ENCODE results near the gene GNB1. TPM values are rescaled to one million over a fixed set of nuclear protein-coding genes. Genes with fewer than 3 reads are reported as not detected.
A peak's percentile ranks its signal among the peaks of the same experiment; 100 is the strongest.
"Not testable (repeated sequence)": the region's sequence is repeated elsewhere in the genome, so short reads cannot be mapped to it uniquely, and the experiment has no call there.

Gene GNB1
- total RNA-seq, 1 experiment from 2014 or later: 135 TPM

GRCh38 chr1:1752636-1753606, 138.0 kb downstream of the GNB1 start:
- DNase-seq: peak; percentile 73
- Histone ChIP-seq H3K4me3 (ENCODE audit: insufficient read depth, low read depth, low read length) (no peak overlapping the region), H3K36me3 (replicated peaks; ENCODE audit: control insufficient read depth, insufficient read depth, low read length) (peaks cover 16% of the 10 kb centered on the region), H3K27me3 (ENCODE audit: control insufficient read depth, insufficient read depth, low read length) (no peaks in the 10 kb centered on the region)

- Histone ChIP-seq H3K27me3 (ENCODE audit: control insufficient read depth, insufficient read depth, low read length) (no peaks in the 10 kb centered on the region), H3K4me3 (ENCODE audit: insufficient read depth, low read depth, low read length) (no peak overlapping the region), H3K36me3 (replicated peaks; ENCODE audit: control insufficient read depth, insufficient read depth, low read length) (peaks cover 16% of the 10 kb centered on the region)
- peak; percentile 51 for DNase-seq
Measured at GRCh38 chr1:1752190-1752589, 138.7 kb downstream of the GNB1 start.

DNA sequence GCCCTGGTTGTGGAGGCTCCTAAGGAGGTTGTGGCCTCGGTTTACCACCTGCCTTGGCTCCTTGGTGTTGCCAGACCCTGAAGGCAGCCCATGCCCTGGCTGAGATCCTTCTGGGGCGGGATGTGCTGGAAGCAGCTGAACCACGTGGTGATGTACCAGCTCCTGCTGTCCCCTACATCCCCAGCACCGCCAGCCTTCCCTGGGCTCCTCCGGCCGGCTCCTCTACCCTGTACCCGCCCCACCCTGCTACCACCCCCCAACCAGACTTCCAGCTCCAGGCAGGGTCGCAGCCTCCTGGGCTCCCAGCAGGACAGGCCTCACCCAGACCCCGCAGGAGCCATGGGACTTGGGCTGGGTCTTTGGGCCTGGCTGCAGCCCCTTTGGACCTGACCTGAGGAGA, 140.9 kb downstream of the GNB1 start:
- H3K36me3 ChIP-seq (replicated peaks; ENCODE audit: control insufficient read depth, insufficient read depth, low read length); H3K4me3 ChIP-seq (ENCODE audit: insufficient read depth, low read depth, low read length); H3K27me3 ChIP-seq (ENCODE audit: control insufficient read depth, insufficient read depth, low read length): not testable (repeated sequence)
- peak; percentile 55 for DNase-seq

GRCh38 chr1:1748686-1749321, 142.1 kb downstream of the GNB1 start:
- no peaks in the 10 kb centered on the region for H3K27me3 ChIP-seq (ENCODE audit: control insufficient read depth, insufficient read depth, low read length)
- peaks cover 4% of the 10 kb centered on the region for H3K36me3 ChIP-seq (replicated peaks; ENCODE audit: control insufficient read depth, insufficient read depth, low read length)
- peak; percentile 81 for DNase-seq
- no peak overlapping the region for H3K4me3 ChIP-seq (ENCODE audit: insufficient read depth, low read depth, low read length)

DNA sequence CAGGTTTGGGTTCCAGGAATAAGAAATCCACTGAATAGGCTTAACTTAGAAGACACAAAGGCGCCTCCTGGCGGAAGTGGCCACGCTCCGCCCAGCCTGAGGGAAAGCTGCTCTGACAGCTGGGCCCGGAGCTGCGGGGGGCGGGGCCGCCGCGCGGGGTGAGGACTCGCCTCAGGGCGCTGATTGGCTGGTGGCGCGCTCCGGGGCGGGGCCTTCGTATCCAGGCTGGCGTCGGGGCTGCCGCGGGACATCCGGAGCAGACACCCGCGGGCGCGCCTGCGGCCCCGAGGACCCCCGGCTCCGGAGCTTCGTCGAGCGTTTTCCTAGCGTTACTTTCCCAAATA, 144.3 kb downstream of the GNB1 start:
- DNase-seq; H3K4me3 ChIP-seq (ENCODE audit: insufficient read depth, low read depth, low read length); H3K27me3 ChIP-seq (ENCODE audit: control insufficient read depth, insufficient read depth, low read length); H3K36me3 ChIP-seq (replicated peaks; ENCODE audit: control insufficient read depth, insufficient read depth, low read length): not testable (repeated sequence)

DNA sequence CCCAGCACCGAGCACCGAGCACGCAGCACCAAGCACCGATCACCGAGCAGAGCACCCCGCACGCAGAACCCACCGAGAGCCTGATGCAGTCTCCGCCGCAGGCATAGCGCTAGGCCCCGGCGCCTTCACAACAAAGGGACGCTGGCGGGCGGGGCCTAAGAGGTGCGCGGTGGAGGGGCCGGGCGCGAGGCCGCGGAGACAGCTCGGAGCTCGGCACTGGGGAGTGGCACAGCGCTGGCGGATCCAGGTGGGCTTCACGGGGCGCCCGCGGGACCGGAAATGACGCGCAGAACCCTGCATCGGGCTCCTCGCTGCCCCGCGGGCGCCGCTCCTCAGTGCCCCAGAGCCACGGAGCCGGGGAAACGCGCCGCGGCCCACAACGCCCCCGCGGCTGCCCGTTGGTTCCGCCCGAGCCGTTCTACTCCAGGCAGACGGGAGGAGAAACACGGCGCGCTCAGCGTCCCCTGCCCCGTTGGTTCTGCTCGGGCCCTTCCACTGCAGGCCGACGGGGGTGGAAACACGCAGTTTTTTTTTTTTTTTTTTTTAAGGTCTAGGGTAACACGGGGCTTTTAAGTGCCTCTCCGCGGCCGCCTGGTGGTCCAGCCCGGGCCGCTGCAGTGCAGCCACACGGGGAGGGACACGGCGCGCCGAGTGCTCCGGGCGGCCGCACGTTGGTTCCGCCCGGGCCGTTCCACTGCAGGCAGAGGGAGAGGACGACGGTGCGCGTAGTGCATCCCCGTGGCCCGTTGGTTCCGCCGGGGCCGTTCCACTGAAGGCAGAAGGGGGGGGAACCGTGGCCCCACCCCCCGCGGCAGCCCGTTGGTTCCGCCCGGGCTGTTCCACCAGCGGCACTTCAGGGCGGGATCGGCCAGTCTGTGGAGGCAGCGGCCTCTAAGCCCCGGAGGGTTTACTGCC, 145.0 kb downstream of the GNB1 start:
- H3K4me3 ChIP-seq (ENCODE audit: insufficient read depth, low read depth, low read length): peak overlapping the region; percentile 38
- H3K36me3 ChIP-seq (replicated peaks; ENCODE audit: control insufficient read depth, insufficient read depth, low read length); H3K27me3 ChIP-seq (ENCODE audit: control insufficient read depth, insufficient read depth, low read length); DNase-seq: not testable (repeated sequence)

DNA sequence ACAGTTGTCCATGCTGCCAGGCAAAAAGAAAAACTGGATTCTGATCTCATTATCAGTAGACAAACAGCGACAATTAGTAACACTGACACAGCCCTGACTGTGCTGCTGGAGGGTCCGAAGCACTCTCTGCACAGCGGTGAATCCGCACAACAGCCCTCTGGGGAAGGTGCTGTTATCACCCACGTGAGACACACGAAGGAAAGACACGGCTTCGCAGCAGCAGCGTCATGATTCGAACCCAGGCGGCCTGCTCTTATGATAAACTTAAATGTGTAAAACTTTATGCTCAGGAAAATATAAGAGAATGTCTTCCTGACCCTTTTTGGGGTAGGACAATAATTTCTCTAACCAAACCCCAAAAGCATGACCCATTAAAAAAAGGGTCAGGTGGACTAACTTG, 148.4 kb downstream of the GNB1 start:
- not testable (repeated sequence) for H3K36me3 ChIP-seq (replicated peaks; ENCODE audit: control insufficient read depth, insufficient read depth, low read length); H3K27me3 ChIP-seq (ENCODE audit: control insufficient read depth, insufficient read depth, low read length); H3K4me3 ChIP-seq (ENCODE audit: insufficient read depth, low read depth, low read length); DNase-seq

GRCh38 chr1:1741013-1741412, 149.9 kb downstream of the GNB1 start:
- H3K36me3 ChIP-seq (replicated peaks; ENCODE audit: control insufficient read depth, insufficient read depth, low read length); DNase-seq; H3K4me3 ChIP-seq (ENCODE audit: insufficient read depth, low read depth, low read length); H3K27me3 ChIP-seq (ENCODE audit: control insufficient read depth, insufficient read depth, low read length): not testable (repeated sequence)

DNA sequence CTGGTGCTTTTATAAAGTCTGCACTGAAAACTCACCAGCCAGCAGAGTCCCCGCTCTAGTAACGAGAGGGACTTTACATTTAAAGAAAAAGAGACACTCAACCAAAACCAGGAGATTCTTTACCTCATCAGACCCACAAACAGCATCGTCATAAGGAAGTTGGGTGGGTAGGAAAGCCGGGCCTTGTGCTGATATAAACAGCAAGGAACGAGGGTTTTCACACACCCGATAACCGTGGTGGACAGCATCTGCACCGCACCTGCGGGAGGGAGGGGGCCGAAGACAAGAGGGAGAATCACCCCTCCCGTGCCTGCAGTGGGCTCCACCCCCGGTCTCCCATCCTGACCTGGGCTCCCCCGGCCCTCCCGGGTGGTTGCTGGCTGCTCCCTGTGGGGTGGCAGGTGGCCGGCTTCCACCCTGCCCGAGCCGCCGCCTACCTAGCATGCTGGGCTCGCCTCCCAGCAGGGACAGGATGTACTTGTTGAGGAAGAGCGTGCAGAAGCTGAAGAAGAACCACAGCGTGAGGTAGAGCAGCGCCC, 152.0 kb downstream of the GNB1 start:
- H3K27me3 ChIP-seq (ENCODE audit: control insufficient read depth, insufficient read depth, low read length); H3K36me3 ChIP-seq (replicated peaks; ENCODE audit: control insufficient read depth, insufficient read depth, low read length); H3K4me3 ChIP-seq (ENCODE audit: insufficient read depth, low read depth, low read length); DNase-seq: not testable (repeated sequence)

GRCh38 chr1:1737675-1738590, 153.0 kb downstream of the GNB1 start:
- H3K4me3 ChIP-seq (ENCODE audit: insufficient read depth, low read depth, low read length); H3K27me3 ChIP-seq (ENCODE audit: control insufficient read depth, insufficient read depth, low read length); H3K36me3 ChIP-seq (replicated peaks; ENCODE audit: control insufficient read depth, insufficient read depth, low read length): not testable (repeated sequence)
- DNase-seq: peak; percentile 23

Other genes starting within 250 kb of the GNB1 start
- gene CDK11B, start 232.1 kb downstream of the GNB1 start, total RNA-seq (2014; rRNA removed; shearing (Covaris generic)): 12.0 and 16.8 TPM in 2 replicates
- gene SLC35E2B, start 198.3 kb downstream of the GNB1 start, total RNA-seq (2014; rRNA removed; shearing (Covaris generic)): 47.4 and 54.8 TPM in 2 replicates
- gene CDK11A, start 166.7 kb downstream of the GNB1 start, total RNA-seq (2014; rRNA removed; shearing (Covaris generic)): 18.6 and 26.2 TPM in 2 replicates
- 111 and 175 TPM in 2 replicates for gene NADK, start 112.6 kb downstream of the GNB1 start, total RNA-seq (2014; rRNA removed; shearing (Covaris generic))
- gene CALML6, start 24.2 kb upstream of the GNB1 start, total RNA-seq (2014; rRNA removed; shearing (Covaris generic)): 1.6 and 3.7 TPM in 2 replicates
- 24.1 and 29.4 TPM in 2 replicates for gene TMEM52, start 28.2 kb upstream of the GNB1 start, total RNA-seq (2014; rRNA removed; shearing (Covaris generic))
- gene CFAP74, start 112.7 kb upstream of the GNB1 start, total RNA-seq (2014; rRNA removed; shearing (Covaris generic)): not detected in 2 replicates
- gene GABRD, start 128.3 kb upstream of the GNB1 start, total RNA-seq (2014; rRNA removed; shearing (Covaris generic)): 2.7 and 5.1 TPM in 2 replicates
- gene PRKCZ, start 159.3 kb upstream of the GNB1 start, total RNA-seq (2014; rRNA removed; shearing (Covaris generic)): 38.5 and 41.8 TPM in 2 replicates